Left lung (tissue), 10 donors: ENCODE measurements around the gene UNC13C. TPM values are rescaled to one million over a fixed set of nuclear protein-coding genes. Genes with fewer than 3 reads are reported as not detected.

ENCODE experiments used
- ATAC-seq: fragments of 200-7000 bp; cut with Tn5 transposase; one replicate; pipeline ENCODE4 v1.9.1; 2020; ENCODE audit warnings: moderate library complexity
- DNase-seq, 4 donors: peaks; one replicate each; pipeline ENCODE4 v3.0.0-alpha.2; 2013 to 2020
- H3K27ac ChIP-seq, 2 donors: fragments of 200-600 bp; sonication (generic) in 1 of 2; one replicate each; pipeline versions ENCODE4 v1.5.0 to v1.8.0; 2020 to 2021
- H3K27me3 ChIP-seq, 2 donors: fragments of 200-600 bp; sonication (generic) in 1 of 2; one replicate each; pipeline versions ENCODE4 v1.5.0 to v1.8.0; 2020 to 2021
- H3K36me3 ChIP-seq, 2 donors: fragments of 200-600 bp; sonication (generic) in 1 of 2; one replicate each; pipeline versions ENCODE4 v1.5.0 to v1.8.0; 2020 to 2021
- H3K4me1 ChIP-seq, 2 donors: fragments of 200-600 bp; one replicate each; pipeline ENCODE4 v1.8.0; 2021
- H3K4me3 ChIP-seq, 2 donors: fragments of 200-600 bp; sonication (generic) in 1 of 2; one replicate each; pipeline versions ENCODE4 v1.5.0 to v1.8.0; 2020 to 2021; ENCODE audit warnings: mild to moderate bottlenecking in 1 of 2
- H3K9me3 ChIP-seq, 2 donors: fragments of 200-600 bp; sonication (generic) in 1 of 2; one replicate each; pipeline versions ENCODE4 v1.5.0 to v1.8.0; 2020 to 2021
- CTCF ChIP-seq, 2 donors: fragments of 200-600 bp; sonication (generic) in 1 of 2; IDR thresholded peaks; one replicate each; pipeline versions ENCODE4 v1.5.0 to v1.8.0; 2021; ENCODE audit warnings: antibody characterized with exemption in 2 of 2
- intact Hi-C, 2 donors: fragments of 100-400 bp; cut with DNase I; formaldehyde crosslinking; loops; one replicate each; pipeline versions ENCODE4 v1.11.2 to v1.14.2; 2022
- polyA plus RNA-seq, 6 donors: library from polyadenylated mRNA; unstranded; fragments of 120-200 nt; gene quantifications; one replicate each; pipeline ENCODE4 v1.2.1, GENCODE V29; 2013; ENCODE audit not compliant: insufficient read length in 6 of 6
- total RNA-seq, 2 donors: library from RNA; stranded (reverse); fragmentation: NEBNext Ultra II Directional; extraction: Animal tissue kit (Norgen Biotek cat#: 25700); gene quantifications; one replicate each; pipeline ENCODE4 v1.2.1, GENCODE V29; 2021
- donor health status: DM: no; HTN: yes; CAD: no.
- donor health status: DM: no; HTN: no; CAD: no.

Gene UNC13C
- total and polyA plus RNA-seq, 8 donors = 0.03 to 19.2 (median 12.8) TPM

GRCh38 chr15:54560417-54560816 lies 582.2 kb downstream of the UNC13C start:
- intact Hi-C loops = no loop called here
- no peak overlapping the region for H3K27ac ChIP-seq
- H3K9me3 ChIP-seq = no peaks in the 10 kb centered on the region
- TF ChIP-seq CTCF (IDR thresholded peaks at IDR 0.05) = no peak
- no peaks in the 10 kb centered on the region for H3K27me3 ChIP-seq
- no peaks in the 10 kb centered on the region for H3K36me3 ChIP-seq
- no peak for ATAC-seq
- H3K4me3 ChIP-seq = no peak overlapping the region
- DNase-seq = no peak
- no peaks in the 10 kb centered on the region for H3K4me1 ChIP-seq

DNA sequence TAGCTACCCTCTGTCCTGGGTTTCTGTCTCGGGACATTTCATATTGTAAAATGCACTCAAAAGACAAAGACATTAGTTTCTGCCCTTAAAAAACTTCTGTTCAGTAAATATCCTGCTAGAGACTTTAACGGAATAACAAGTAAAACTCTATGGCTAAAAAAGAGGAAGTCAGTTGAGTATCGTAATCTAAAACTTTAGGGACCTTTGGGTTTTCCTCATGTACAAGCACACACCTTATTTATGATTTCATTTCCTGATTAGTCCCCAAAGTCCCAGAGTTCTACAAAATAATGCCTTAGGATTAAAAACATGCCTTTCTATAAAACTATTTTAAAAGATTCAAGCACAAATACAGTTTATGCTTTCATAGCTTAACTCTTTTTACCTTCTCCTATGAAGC lies 585.9 kb downstream of the UNC13C start:
- Histone ChIP-seq H3K4me1 (no peaks in the 10 kb centered on the region), H3K9me3 (no peaks in the 10 kb centered on the region), H3K36me3 (no peaks in the 10 kb centered on the region), H3K27me3 (no peaks in the 10 kb centered on the region), H3K4me3 (no peak overlapping the region), H3K27ac (no peak overlapping the region)
- TF ChIP-seq CTCF (IDR thresholded peaks at IDR 0.05) = no peak
- ATAC-seq (no peak), DNase-seq (no peak)
- intact Hi-C loops = no loop called here

DNA sequence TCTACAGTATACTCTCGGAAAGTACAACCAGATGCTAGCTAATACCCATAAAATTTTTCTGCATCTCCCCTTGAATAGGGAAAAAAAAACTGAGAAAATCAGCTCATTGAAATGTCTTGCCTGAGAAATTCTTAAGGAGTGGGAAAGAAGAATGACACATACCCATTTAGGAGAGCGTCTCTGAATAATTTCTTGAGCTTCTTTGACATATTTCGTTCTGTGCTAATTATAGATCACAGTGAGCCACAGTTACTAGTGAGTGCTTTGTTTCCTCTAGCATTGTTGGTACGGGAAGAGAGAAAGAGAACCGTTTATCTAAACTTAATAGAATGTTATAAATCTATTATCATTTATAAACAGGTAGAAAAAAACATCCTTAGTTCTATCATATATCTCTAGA lies 588.4 kb downstream of the UNC13C start:
- DNase-seq (no peak), ATAC-seq (no peak)
- Histone ChIP-seq H3K36me3 (no peaks in the 10 kb centered on the region), H3K27ac (no peak overlapping the region), H3K27me3 (no peaks in the 10 kb centered on the region), H3K4me3 (no peak overlapping the region), H3K9me3 (no peaks in the 10 kb centered on the region), H3K4me1 (no peaks in the 10 kb centered on the region)
- intact Hi-C loops = no loop called here
- no peak for TF ChIP-seq CTCF (IDR thresholded peaks at IDR 0.05)

GRCh38 chr15:54567408-54568035 lies 589.3 kb downstream of the UNC13C start:
- Histone ChIP-seq H3K27me3 (no peaks in the 10 kb centered on the region), H3K27ac (no peak overlapping the region), H3K4me3 (no peak overlapping the region), H3K4me1 (no peaks in the 10 kb centered on the region), H3K36me3 (no peaks in the 10 kb centered on the region), H3K9me3 (no peaks in the 10 kb centered on the region)
- ATAC-seq = no peak
- TF ChIP-seq CTCF (IDR thresholded peaks at IDR 0.05) = no peak
- intact Hi-C loops = no loop called here
- DNase-seq = peak in 1 of 4 donors; percentile 19

DNA sequence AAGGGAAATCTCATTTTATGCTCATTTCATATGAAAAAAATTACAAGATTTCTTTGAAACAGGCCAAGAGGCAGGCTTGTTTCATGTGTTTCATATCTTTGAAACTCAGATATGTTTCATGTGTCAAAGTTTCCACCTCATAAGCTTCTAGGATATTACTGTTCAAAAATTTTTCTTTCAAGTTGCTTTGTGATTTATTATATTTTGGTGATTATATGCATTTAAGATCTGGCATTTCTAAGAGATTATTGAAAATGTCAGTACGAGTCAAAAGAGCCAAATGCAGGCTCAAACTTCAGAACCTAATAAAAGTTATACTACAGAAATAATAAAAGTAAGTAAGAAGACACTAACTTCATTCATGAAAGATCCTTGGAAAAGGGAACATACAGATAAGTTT lies 590.1 kb downstream of the UNC13C start:
- no peak overlapping the region for H3K27ac ChIP-seq
- H3K27me3 ChIP-seq = no peaks in the 10 kb centered on the region
- ATAC-seq (no peak), DNase-seq (no peak)
- intact Hi-C loops = no loop called here
- no peaks in the 10 kb centered on the region for H3K4me1 ChIP-seq
- no peak overlapping the region for H3K4me3 ChIP-seq
- no peaks in the 10 kb centered on the region for H3K9me3 ChIP-seq
- H3K36me3 ChIP-seq = no peaks in the 10 kb centered on the region
- no peak for TF ChIP-seq CTCF (IDR thresholded peaks at IDR 0.05)
